Pons (tissue), 1 donor: Measurements from ENCODE around the gene SMARCA1.
A peak's percentile ranks its signal among the peaks of the same experiment; 100 is the strongest.

Source experiments
- DNase-seq: peaks from one replicate; pipeline ENCODE4 v3.0.0-alpha.2; 2016; ENCODE audit warnings: low spot score

SMARCA1 gene

DNA sequence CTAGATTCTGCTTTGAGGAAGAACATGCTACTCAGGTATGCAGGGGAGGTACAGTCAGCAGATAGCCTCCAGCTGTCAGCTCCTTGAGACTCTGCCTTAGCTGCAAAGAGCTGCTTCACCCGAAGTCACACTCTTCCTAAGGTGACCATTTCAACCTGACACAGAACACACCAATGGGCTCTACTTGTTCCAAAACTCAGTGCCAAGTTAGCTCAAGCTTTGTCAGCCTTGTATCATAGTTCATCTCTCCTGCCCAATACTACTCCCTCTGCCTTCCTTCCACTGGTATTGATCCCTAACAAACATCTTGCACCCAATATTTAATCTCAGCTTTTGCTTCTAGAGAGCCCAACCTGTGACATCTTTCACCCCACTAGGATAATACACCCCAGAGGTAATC is 7.8 kb upstream of the SMARCA1 start:
- no peak for DNase-seq

DNA sequence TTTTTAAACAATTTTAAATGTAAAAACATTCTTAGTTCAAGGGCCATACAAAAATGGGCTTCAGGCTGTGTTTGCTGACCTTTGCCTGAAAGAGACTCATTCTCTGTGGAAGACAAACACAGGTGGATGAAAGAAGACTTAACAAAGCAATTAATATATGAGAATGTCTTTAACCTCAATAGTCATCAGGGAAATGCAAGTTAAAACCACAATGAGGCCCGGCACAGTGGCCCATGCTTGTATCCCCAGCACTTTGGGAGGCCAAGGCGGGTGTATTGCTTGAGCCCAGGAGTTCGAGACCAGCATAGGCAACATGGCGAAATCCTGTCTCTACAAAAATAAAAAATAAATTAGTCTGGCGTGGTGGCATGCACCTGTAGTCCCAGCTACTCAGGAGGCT is 7.1 kb upstream of the SMARCA1 start:
- no peak for DNase-seq

DNA sequence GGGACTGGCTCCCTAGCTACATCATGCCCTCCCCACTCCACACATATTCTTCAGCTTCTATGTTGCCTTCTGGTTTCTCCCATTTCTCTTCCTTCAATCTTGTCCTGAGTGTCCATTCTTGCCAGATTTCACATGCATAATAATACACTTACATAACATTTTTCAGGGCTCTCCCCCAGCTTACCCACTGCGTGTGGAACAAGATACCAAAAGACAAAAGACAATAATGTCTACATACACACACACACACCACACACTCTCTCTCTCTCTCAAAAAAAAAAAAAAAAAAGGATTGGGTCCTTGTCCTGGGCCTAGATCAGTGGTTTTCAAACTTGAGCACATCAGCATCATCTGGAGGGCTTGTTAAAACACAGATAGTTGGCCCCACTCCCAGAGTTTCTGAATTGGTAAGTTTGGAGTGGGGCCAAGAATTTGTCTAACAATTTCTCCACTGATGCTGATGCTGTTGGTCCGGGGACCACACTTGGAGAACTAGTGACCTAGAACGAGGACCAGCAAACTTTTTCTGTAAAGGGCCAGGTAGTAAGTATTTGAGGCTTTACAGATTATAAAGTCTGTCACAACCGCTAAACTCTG is 6.5 kb upstream of the SMARCA1 start:
- DNase-seq, result no peak

DNA sequence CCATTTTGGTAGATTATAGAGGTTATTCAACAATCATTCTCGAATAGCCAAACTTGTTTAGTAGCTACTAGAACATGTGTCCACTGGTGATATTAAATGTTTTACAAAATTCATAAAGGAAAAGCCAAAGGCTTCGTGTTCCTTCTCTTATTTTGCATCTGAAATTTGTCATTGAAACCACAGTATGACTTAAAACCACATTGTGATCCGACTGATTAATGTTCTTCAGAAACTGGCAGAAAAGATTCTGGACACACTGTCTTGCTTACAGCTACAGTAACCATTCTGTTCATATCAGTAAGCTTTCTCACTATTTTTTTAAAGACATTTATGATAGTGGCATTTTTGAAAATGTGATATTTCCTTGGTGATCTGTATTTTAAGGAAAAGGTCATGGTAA is 2.6 kb upstream of the SMARCA1 start:
- DNase-seq, result no peak

DNA sequence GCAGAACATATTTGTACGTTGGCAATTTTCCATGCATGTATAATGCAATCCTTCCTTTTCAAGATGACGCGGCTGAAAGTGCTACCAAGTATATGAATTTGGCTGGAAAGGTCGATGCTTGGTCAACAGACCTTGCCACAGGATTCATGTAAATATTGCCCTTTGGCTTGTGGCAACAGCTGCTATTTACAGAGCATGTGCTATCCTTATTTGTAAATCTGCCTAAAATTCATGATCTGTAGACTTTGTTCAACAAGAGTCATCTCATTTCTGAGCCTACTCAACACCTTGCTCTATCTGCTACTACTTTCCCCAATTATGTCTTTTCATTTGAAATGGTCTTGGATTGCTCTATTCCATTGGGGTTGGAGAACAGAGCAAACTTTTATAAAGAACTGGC is 1.9 kb upstream of the SMARCA1 start:
- no peak for DNase-seq

DNA sequence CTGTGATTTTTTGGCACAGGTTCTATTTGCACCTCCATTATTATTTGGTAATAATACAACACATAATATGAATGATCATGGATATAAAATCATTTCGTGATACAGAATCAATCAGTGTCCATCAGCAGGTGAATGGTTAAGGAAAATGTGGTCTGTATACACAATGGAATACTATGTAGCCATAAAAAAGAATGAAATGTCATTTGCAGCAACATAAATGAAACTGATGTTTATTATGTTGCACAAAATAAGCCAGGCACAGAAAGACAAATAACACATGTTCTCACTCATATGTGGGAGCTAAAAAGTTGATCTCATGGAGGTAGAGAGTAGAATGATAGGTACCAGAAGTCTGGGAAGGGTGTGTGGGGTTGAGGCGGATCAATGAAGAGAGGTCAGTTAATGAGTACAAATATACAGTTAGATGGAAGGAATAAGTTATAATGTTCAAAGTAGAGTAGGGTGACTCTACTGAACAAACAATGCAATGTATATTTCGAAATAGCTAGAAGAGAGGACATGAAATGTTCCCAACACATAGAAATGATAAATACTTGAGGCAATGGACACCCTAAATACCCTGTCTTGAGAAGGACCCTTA is 1.1 kb upstream of the SMARCA1 start:
- DNase-seq, result no peak

DNA sequence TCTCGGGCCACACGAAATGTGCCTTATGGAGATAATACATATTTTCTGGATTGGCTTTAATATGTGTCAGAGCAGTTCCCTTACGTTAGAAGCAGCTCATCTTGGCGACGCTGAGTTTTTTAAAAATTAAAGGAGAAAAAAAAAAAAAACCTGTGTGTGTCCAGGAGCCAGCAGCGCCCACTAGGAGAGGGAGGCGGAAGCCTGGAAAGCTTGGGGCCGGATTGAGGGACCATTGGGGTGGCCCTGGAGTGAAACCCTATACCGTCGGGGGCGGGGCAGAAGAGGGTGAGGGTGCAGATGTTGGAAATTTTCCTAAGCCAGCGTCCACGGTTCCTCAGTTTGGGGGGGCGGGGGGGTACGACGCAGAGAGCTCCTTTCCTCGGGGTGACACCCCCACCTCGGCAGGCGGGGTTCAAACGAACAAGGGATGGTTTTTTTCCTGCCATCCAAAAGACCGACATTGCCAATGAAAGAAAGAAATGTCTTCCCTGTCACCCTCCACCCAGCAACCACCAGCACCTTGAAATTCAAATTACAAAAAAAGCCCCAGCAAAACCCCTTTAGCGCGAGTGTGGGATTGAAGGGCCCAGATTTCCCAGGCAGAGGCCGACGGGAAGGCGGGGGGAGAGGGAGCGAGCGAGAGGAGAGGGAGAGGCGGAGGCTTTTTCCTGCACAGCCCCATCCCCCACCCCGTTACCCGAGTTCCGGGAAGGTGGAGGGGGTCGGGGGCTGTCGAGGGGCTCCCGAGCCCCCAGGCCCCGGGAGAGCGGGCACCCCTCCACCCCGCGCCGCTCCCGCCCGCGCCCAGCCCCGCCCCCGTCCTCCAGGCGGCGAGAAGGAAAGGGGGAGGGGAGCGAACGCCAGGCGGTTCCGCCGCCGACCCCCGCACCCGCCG is 859 bp downstream of the SMARCA1 start:
- peak; percentile 25 for DNase-seq

DNA sequence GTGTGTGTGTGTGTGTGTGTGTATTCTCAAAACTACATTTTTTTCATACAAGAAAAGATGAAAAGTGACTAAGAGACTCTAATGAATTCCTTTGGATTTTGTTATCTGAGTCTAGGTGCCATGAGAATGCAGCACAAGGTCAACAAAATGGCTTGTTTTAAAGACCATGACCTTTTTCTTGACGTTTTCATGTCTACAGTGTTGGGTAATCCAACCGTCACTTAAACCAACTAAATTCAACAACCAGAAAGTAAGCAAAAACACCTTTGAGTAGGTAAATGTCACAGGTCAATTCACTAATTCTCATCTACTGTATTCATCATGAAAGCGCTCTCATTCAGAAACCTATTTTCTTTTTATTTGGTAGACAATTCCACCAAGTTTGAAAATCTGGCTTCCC is 3.1 kb downstream of the SMARCA1 start:
- no peak for DNase-seq

DNA sequence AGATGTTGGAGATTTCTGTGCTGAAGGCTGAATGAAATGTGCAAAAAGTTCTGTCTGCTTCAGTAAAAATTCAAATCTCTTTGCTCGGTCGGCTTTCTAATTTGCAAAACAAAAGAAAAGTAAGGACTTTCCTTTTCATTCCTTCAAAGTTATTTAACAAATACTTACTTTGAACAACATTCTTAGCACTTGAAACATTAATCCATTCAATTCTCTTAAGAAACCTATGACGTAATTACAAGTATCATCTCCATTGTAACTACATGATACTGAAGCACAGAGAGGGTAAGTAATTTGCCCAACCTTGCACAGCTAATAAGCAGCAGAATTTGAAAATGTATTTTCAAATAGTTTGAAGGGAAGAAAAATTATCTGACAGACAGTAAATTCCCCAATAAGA is 6.9 kb downstream of the SMARCA1 start:
- DNase-seq, result no peak

DNA sequence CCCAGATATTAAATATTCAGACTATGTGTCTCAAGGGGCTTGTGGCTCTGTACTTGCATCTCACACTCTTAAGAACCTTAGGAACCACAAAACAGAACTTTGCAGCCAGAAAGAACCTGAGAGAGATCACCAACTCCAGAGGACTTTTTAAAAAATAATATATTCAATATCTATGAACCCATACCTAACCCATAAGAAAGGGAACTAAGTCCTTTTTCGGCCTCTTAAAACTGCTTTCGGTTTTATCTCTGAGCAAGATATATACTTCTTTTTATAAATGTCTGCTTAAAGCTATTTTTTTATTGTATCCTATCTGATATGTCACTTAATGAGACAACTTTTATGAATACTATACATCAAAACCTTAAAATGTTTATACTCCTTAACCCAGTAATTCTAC is 10.9 kb downstream of the SMARCA1 start:
- DNase-seq, result no peak

DNA sequence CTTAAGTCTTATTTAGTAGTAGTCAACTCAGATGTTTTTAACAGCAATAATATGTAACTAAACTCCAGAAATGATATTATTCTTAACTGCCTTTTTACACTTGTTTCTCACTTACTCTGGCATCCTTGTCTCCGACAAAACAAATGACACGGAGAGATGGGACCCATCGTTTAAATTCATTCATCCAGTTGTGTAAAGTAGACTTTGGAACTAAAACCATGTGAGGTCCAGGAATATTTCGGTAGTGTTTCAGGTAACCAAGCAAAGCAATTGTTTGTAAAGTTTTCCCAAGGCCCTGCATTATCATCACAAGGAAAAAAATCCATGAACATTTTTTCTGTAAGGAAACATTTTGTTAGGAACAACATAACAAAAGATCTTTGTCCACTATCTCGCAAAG is 11.6 kb downstream of the SMARCA1 start:
- DNase-seq, result no peak

DNA sequence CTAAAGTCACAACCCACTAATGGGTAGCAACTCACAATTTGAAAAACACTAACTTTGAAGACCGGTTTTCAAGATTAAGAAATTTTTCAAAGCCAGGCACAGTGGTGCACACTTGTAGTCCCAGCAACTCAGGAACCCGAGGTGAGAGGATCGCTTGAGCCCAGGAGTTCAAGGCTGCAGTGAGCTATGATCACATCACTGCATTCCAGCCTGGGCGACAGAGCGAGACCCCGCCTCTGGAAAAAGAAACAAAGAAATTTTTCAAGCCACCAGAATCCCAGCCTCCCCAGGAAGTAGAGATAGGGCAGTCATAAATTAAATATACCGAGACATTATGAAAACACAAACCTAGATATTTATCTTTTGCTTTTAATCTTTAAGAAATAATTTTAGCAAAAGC is 13.0 kb downstream of the SMARCA1 start:
- DNase-seq, result no peak

DNA sequence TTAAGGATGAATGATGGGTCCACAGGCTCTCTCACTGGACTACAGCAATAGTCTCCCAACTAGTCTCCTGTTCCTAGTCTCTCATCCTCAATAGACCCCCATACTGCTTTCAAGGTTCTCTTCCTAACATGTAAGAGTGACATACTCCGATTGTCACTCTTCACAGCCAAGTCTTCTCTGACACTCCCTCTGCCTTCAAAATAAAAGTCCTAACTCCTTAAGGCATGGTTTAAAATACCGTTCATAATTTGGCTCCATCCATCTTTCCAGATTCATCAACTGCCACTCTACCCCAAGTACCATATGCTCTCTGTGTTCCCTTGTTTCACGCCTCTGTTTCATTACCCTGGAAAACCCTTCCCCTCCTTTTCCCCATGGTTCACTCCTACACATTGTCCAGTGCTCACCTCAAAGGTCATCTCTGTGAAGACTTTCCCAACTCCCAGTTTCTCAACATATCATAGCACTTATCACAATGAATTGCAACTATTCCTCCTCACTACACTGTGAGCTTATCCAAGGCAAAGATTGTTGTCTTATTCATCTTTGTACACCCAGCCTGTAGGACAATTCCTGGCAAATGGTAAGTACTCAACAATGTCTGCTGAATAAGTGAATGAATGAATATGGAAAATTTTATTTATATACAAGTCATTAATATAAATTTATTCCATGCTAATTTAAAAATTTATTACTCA is 26.0 kb downstream of the SMARCA1 start:
- DNase-seq, result no peak

DNA sequence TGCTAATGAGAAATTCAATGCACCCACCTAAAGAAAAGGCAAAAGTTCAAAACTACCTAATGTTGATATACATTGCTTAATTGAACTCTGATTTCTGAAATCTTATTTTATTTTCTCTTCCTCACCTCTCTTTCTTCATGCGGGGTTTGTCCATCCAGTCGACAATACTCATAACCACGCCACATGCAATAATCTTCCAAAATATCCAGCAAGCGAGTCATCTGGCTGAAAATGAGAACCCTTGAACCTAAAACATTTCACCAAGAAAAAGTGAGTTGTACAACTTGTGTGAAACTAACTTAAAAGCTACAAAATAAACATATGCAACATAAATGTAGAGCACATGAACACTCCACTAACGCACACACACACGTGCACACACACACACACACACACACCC is 26.7 kb downstream of the SMARCA1 start:
- DNase-seq, result no peak

DNA sequence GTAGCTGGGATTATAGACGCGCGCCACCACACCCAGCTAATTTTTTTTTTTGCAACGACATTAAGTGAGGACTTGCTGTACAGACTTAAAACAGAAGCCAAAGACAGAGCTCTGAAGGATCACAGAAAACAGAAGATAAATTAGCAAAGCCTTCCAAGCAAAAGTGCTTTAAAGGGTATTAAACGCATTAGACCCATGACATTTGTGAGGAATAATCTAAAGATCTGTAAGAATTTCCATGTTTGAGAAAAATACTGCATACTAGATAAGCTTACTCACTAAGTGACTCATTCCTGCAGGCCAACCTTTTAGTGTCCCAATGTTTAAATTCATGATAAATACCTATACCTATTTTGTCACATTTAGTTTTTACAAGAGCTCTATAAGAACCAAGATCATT is 27.4 kb downstream of the SMARCA1 start:
- no peak for DNase-seq

DNA sequence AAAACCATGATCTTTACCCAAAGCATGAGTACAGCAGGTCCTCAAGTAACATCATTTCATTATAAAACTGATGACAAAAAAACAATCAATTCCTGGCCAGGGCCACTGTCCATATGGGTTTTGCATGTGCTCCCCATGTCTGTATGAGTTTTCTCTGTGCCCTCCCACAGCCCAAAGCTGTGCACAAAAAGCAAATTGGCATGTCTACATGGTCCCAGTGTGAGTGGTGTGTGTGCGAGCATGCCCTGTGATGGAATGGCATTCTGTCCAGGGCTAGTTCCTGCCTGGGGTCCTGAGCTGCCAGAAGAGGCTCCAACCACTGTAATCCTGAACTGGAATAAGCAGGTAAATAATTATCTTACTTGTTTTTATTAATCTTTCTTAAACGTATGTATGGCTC is 28.4 kb downstream of the SMARCA1 start:
- no peak for DNase-seq

DNA sequence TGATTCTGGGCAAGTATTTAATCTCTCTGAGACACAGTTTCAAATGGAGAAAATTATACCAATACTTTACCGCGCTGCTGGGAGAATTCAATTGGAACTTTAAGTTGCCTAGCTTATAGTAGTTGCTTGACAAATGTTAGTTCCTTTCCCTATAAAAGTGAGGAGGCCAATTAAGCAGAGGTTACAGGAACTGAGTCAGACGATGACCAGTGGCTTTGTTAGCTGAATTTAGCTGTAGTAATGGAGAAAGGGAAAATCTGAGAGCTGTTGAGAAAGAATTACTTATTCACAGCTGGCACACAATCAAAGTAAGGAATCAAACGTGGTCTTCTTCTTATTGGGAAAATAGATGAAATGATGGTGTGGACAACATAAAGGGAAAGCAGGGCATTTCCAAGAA is 29.6 kb downstream of the SMARCA1 start:
- DNase-seq, result no peak

DNA sequence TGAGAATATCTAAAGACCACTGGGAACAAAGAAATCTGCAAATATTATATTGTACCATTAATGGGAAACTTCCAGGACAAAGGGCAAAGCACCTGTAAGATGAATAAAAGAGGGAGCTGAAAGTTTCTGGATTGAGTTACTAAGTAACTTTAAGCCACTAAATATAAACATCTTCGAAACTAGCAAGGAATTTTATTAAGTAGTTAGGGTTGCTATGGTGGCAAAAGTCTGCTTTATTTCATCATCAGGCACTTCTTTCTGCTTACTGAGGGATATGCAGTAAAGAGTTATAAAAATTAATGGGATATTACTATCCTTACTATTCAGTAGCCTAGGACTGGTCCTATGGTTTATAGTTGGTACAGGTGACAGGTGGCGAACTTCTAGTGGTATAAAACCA is 33.0 kb downstream of the SMARCA1 start:
- DNase-seq, result no peak

DNA sequence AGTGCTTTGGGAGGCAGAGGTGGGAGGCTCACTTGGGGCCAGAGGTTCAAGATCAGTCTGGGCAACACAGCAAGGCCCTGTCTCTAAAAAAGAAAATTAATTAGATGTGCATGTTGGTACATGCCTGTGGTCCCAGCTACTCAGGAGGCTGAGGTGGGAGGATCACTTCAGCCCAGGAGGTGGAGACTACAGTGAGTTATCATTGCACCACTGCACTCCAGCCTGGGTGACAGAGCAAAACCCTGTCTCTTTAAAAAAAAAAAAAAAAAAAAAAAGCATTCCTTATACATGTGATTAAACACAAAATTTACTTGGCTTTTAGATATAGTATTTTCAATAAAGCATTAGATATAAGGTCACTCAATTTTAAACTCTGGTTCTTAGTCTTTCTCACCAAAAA is 34.9 kb downstream of the SMARCA1 start:
- DNase-seq, result no peak

DNA sequence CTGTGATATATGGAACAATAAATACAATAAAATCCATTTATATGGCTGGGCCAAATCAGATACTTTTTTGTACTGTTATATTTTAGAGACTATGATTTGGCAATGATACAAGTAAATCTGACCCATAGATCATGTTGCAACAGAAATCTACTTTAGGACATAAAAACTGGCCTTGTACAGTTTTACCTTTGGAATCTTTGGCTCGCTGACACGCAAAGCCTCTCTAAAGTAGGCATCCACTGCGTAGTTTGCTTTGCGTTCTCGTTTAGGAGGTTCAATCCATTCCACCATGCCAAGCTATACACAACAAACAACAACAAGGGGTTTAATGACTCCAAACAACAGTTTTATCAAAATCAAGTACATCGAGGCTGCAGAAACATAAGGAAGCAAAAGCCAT is 42.4 kb downstream of the SMARCA1 start:
- DNase-seq, result no peak

DNA sequence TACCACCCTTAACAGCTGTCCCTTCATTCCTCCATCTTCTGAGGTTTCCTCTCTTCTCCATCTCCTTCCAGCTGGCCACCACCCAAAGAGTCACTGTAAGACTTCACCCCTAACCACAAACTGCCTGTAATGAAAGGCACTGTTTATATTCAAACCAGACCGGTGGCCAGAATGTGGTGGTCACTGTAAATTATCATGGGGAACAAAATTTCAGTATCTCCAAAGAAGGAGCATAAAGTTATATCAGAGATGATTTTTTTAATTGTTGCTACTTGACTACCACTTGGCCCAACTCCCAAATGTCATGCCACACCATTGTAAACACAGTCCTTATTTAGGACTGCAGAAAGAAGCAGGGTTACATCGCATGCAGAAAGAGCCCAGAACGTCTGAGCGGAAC is 44.8 kb downstream of the SMARCA1 start:
- DNase-seq, result no peak

DNA sequence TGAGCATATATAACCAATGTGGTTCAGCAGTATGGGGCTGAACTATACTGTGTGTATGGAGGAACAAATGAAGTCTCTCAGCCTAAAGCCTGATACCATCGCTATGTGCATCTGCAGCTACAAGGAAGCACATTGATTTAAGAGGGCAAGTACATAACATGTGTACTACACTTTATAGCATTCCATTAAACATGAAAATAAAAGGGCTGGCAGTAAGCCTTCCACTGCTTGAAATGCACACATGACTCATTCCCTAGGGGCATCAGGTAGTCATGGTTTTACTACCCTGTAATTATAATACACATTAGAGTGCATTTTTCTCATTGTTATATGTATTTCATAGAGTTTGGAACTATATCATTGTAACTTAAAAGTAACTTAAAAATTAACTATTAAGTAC is 51.2 kb downstream of the SMARCA1 start:
- DNase-seq, result no peak

DNA sequence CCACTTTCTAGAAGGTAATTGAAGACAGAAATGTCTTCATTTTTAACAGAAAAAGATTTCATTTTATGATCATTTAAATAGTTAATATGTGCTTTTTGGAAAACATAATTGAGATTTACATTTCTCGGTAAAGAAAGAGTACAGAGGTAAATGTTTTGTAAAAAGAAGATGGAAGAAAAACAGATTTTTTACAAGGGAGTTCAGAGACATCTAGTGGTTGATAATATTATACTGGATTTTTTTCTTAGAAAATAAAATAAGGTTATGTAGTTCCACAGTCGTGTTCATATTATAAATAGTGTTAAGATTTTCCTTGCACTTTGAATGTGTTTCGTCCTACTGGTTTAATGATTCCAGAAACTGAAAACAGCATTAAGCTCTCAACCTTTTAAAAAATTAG is 60.6 kb downstream of the SMARCA1 start:
- peak; percentile 25 for DNase-seq
